Measurements from ENCODE around the gene HFE.
"Not testable (repeated sequence)": the region's sequence is repeated elsewhere in the genome, so short reads cannot be mapped to it uniquely, and the experiment has no call there.

HFE gene

GRCh38 chr6:26048590-26048989 is 38.6 kb upstream of the HFE start:
- Histone ChIP-seq H3K9me2 (replicated peaks; ENCODE audit: insufficient read depth, low read length) (no peaks in the 10 kb centered on the region), H3K27ac (ENCODE audit: low read length) (no peak overlapping the region), H3K36me3 (replicated peaks; ENCODE audit: insufficient read depth, low read length) (no peaks in the 10 kb centered on the region), H3K9me3 (replicated peaks; ENCODE audit: insufficient read depth, low read length) (no peaks in the 10 kb centered on the region), H3K4me1 (ENCODE audit: low read length) (peaks cover 12% of the 10 kb centered on the region; the same call in 1 of the 2 replicates), H3K9ac (ENCODE audit: low read length) (no peak overlapping the region), H3K27me3 (replicated peaks; ENCODE audit: insufficient read depth, low read length) (no peaks in the 10 kb centered on the region), H2AFZ (ENCODE audit: low read length) (no peak overlapping the region), H3K4me2 (ENCODE audit: low read depth, low read length) (no peak overlapping the region), H4K20me1 (ENCODE audit: insufficient read depth, low read length) (no peaks in the 10 kb centered on the region), H3K79me2 (ENCODE audit: low read length) (no peaks in the 10 kb centered on the region), H3F3A (ENCODE audit: insufficient read depth, low read length) (peaks cover 28% of the 10 kb centered on the region), H3K4me3 (ENCODE audit: low read length) (no peak overlapping the region)
- TF ChIP-seq EZH2phosphoT487 (IDR thresholded peaks at IDR 0.05; ENCODE audit: low read length) (no peak), EZH2 (optimal IDR thresholded peaks at IDR 0.05; ENCODE audit: low read depth, low read length) (no peak), CTCF (IDR thresholded peaks at IDR 0.05; ENCODE audit: low read length) (no peak)
- no peak for DNase-seq

DNA sequence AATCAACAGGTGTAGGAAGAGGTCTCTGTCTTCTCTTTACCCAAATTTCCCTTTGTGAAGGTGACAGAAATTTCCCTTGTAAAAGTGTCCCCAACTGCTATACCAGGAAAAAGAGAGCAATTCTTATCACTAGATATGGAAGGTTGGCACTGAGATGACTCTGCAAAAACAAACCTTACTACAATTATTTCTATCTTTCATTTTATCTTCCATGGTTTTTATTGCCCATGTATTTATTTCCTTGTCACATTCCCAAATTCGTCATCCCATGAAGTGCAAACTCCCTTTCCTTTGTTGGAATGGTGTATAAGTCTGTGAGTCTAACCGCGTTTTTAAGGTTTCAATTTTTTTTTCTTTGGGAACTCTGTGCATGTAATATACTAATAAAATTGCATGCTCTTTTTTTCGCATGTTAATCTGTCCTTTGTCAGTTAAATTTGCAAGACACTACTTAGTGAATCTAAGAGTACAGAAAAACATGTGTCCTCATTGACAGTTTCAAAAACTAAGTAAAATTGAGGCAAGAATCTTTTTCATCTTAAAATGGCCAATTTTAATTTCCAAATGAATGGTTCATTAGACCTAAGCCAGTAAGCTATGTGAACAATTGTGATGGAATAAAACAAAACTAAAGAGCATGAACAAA is 35.4 kb upstream of the HFE start:
- Histone ChIP-seq H3K79me2 (ENCODE audit: low read length) (no peaks in the 10 kb centered on the region), H3K4me1 (ENCODE audit: low read length) (0 out of 2 replicates have a peak, but pooled peaks cover 3% of the 10 kb centered on the region), H3K36me3 (replicated peaks; ENCODE audit: insufficient read depth, low read length) (no peaks in the 10 kb centered on the region), H3K4me3 (ENCODE audit: low read length) (no peak overlapping the region), H3K9ac (ENCODE audit: low read length) (no peak overlapping the region), H2AFZ (ENCODE audit: low read length) (no peak overlapping the region), H3K9me3 (replicated peaks; ENCODE audit: insufficient read depth, low read length) (no peaks in the 10 kb centered on the region), H3F3A (ENCODE audit: insufficient read depth, low read length) (peaks cover 25% of the 10 kb centered on the region), H4K20me1 (ENCODE audit: insufficient read depth, low read length) (no peaks in the 10 kb centered on the region), H3K27me3 (replicated peaks; ENCODE audit: insufficient read depth, low read length) (no peaks in the 10 kb centered on the region), H3K4me2 (ENCODE audit: low read depth, low read length) (no peak overlapping the region), H3K9me2 (replicated peaks; ENCODE audit: insufficient read depth, low read length) (no peaks in the 10 kb centered on the region), H3K27ac (ENCODE audit: low read length) (no peak overlapping the region)
- no peak for DNase-seq
- TF ChIP-seq CTCF (IDR thresholded peaks at IDR 0.05; ENCODE audit: low read length) (no peak), EZH2phosphoT487 (IDR thresholded peaks at IDR 0.05; ENCODE audit: low read length) (no peak), EZH2 (optimal IDR thresholded peaks at IDR 0.05; ENCODE audit: low read depth, low read length) (no peak)

DNA sequence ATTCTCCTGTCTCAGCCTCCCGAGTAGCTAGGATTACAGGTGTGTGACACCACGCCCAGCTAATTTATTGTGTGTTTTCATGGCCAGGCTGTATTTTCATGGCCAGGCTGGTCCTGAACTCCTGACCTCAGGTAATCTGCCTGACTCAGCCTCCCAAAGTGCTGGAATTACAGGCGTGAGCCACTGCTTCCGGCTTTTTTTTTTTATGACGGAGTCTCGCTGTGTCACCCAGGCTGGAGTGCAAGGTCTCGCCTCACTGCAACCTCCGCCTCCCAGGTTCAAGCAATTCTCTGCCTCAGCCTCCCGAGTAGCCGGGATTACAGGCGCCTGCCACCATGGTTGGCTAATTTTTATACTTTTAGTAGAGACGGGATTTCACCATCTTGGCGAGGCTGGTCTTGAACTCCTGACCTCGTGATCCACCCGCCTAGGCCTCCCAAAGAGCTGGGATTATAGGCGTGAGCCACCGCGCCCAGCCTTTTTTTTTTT is 34.4 kb upstream of the HFE start:
- H4K20me1 ChIP-seq (ENCODE audit: insufficient read depth, low read length); H3K4me3 ChIP-seq (ENCODE audit: low read length); H3K79me2 ChIP-seq (ENCODE audit: low read length); H2AFZ ChIP-seq (ENCODE audit: low read length); H3K27ac ChIP-seq (ENCODE audit: low read length); H3K9ac ChIP-seq (ENCODE audit: low read length); DNase-seq; H3K36me3 ChIP-seq (replicated peaks; ENCODE audit: insufficient read depth, low read length); H3K4me2 ChIP-seq (ENCODE audit: low read depth, low read length); H3K9me2 ChIP-seq (replicated peaks; ENCODE audit: insufficient read depth, low read length); H3K9me3 ChIP-seq (replicated peaks; ENCODE audit: insufficient read depth, low read length); H3K27me3 ChIP-seq (replicated peaks; ENCODE audit: insufficient read depth, low read length): not testable (repeated sequence)
- H3F3A ChIP-seq (ENCODE audit: insufficient read depth, low read length) = peaks cover 25% of the 10 kb centered on the region
- H3K4me1 ChIP-seq (ENCODE audit: low read length) = peaks cover 10% of the 10 kb centered on the region
